Activated naive CD8-positive, alpha-beta T cell treated with anti-CD3 and anti-CD28 coated beads, Interleukin-2, amount 10 ng/mL, durations not matched to agents 7 days and 5 days (primary cell): ENCODE data around the gene ULK1. TPM values are rescaled to one million over a fixed set of nuclear protein-coding genes. Genes with fewer than 3 reads are reported as not detected.
"Not testable (repeated sequence)": the region's sequence is repeated elsewhere in the genome, so short reads cannot be mapped to it uniquely, and the experiment has no call there.

Source experiments
- ATAC-seq: fragments of 150-1000 bp; cut with Tn5 transposase; one replicate; pipeline ENCODE4 v1.10.0; 2021; ENCODE audit warnings: low read depth, moderate library complexity
- POLR2A ChIA-PET: fragments of 350-600 bp; sonication (Branson Sonifier 250); formaldehyde crosslinking; loops from one replicate; lab custom pipeline; 2021; ENCODE audit warnings: antibody characterized with exemption; lab: Charles Lee
- DNase-seq: peaks from one replicate; pipeline ENCODE4 v3.0.0; 2021
- H3K27ac Mint-ChIP-seq: one replicate; pipeline ENCODE4 v1.8.0; 2022; ENCODE audit warnings: mild to moderate bottlenecking, mixed read lengths
- H3K27me3 Mint-ChIP-seq: one replicate; pipeline ENCODE4 v1.8.0; 2022; ENCODE audit warnings: mild to moderate bottlenecking, moderate library complexity, mixed read lengths
- H3K36me3 Mint-ChIP-seq: one replicate; pipeline ENCODE4 v1.8.0; 2021; ENCODE audit warnings: mild to moderate bottlenecking, mixed read lengths
- H3K4me1 Mint-ChIP-seq: one replicate; pipeline ENCODE4 v1.8.0; 2021; ENCODE audit warnings: mixed read lengths
- H3K4me3 Mint-ChIP-seq: one replicate; pipeline ENCODE4 v1.8.0; 2022; ENCODE audit warnings: mild to moderate bottlenecking, moderate library complexity, mixed read lengths
- H3K9me3 Mint-ChIP-seq: one replicate; pipeline ENCODE4 v1.8.0; 2021; ENCODE audit warnings: mixed read lengths
- total RNA-seq, 2 experiments: library from RNA; stranded (reverse); gene quantifications; one replicate each; pipeline ENCODE4 v1.2.3, GENCODE V29; 2021

ULK1 gene
- total RNA-seq, 2 experiments from 2014 or later = 32.6 to 33.2 TPM

GRCh38 chr12:131947482-131948027, 53.1 kb downstream of the ULK1 start:
- Mint-ChIP-seq H3K27me3 (no peaks in the 10 kb centered on the region), H3K36me3 (peaks cover 6% of the 10 kb centered on the region), H3K27ac (peak overlapping the region; percentile 74), H3K9me3 (no peaks in the 10 kb centered on the region), H3K4me1 (peaks cover 20% of the 10 kb centered on the region), H3K4me3 (no peak overlapping the region)
- POLR2A ChIA-PET = no interaction called here
- ATAC-seq = no peak
- DNase-seq = peak; percentile 28

- Mint-ChIP-seq H3K4me1 (peaks cover 25% of the 10 kb centered on the region), H3K27me3 (no peaks in the 10 kb centered on the region), H3K4me3 (peak overlapping the region; percentile 83), H3K9me3 (no peaks in the 10 kb centered on the region), H3K27ac (peak overlapping the region; percentile 87), H3K36me3 (peaks cover 8% of the 10 kb centered on the region)
- DNase-seq (peak; percentile 26), ATAC-seq (no peak)
- POLR2A ChIA-PET = interaction anchor here (4.2 kb wide), 1 partner anchor 18 kb away, joined by 17 read pairs; no protein-coding TSS in a partner anchor
Observed at GRCh38 chr12:131948166-131948712, 53.8 kb downstream of the ULK1 start.

GRCh38 chr12:131948713-131949430, 54.5 kb downstream of the ULK1 start:
- POLR2A ChIA-PET = interaction anchor here (0.7 to 4.2 kb wide), 6 partner anchors 8 to 113 kb away, joined by 3 to 17 read pairs (median 4); no protein-coding TSS in a partner anchor
- not testable (repeated sequence) for ATAC-seq, H3K27me3 Mint-ChIP-seq, H3K36me3 Mint-ChIP-seq, H3K9me3 Mint-ChIP-seq
- Mint-ChIP-seq H3K27ac (peak overlapping the region; percentile 87), H3K4me1 (peaks cover 28% of the 10 kb centered on the region), H3K4me3 (peak overlapping the region; percentile 83)
- DNase-seq = peak; percentile 29

- Mint-ChIP-seq H3K36me3 (peaks cover 5% of the 10 kb centered on the region), H3K4me1 (peaks cover 29% of the 10 kb centered on the region), H3K4me3 (peak within 1 kb of the TSS; percentile 91), H3K9me3 (no peaks in the 10 kb centered on the region), H3K27ac (peak within 1 kb of the TSS; percentile 89), H3K27me3 (no peaks in the 10 kb centered on the region)
- POLR2A ChIA-PET = interaction anchor here (0.6 to 4.2 kb wide), 7 partner anchors 9 to 845 kb away, joined by 3 to 17 read pairs (median 3); no protein-coding TSS in a partner anchor
- ATAC-seq = peak; percentile 95
- peak; percentile 96 for DNase-seq
Observed at GRCh38 chr12:131949431-131950181, 55.2 kb downstream of the ULK1 start, which contains the start of gene EP400. Gene EP400 (plus strand): TSS chr12:131949942. CDS start chr12:131960620, 10,678 bp downstream.

- peaks cover 31% of the 10 kb centered on the region for H3K4me1 Mint-ChIP-seq
Observed at GRCh38 chr12:131950182-131950913, 55.9 kb downstream of the ULK1 start.

GRCh38 chr12:131953810-131954209, 59.4 kb downstream of the ULK1 start:
- DNase-seq, H3K27ac Mint-ChIP-seq, H3K9me3 Mint-ChIP-seq, H3K27me3 Mint-ChIP-seq, H3K4me3 Mint-ChIP-seq, POLR2A ChIA-PET, H3K36me3 Mint-ChIP-seq, ATAC-seq: not testable (repeated sequence)
- H3K4me1 Mint-ChIP-seq = peaks cover 33% of the 10 kb centered on the region

More at GRCh38 chr12:131950182-131950913, 55.9 kb downstream of the ULK1 start:
- peak overlapping the region; percentile 89 for H3K27ac Mint-ChIP-seq
- DNase-seq (no peak), ATAC-seq (peak; percentile 1)
- peaks cover 1% of the 10 kb centered on the region for H3K36me3 Mint-ChIP-seq
- POLR2A ChIA-PET = interaction anchor here (0.6 to 4.2 kb wide), 5 partner anchors 9 to 846 kb away, joined by 3 to 17 read pairs (median 3); no protein-coding TSS in a partner anchor
- H3K9me3 Mint-ChIP-seq = no peaks in the 10 kb centered on the region
- no peaks in the 10 kb centered on the region for H3K27me3 Mint-ChIP-seq
- H3K4me3 Mint-ChIP-seq = peak overlapping the region; percentile 91

- DNase-seq, H3K36me3 Mint-ChIP-seq, H3K9me3 Mint-ChIP-seq, H3K4me3 Mint-ChIP-seq, POLR2A ChIA-PET, H3K27me3 Mint-ChIP-seq, H3K27ac Mint-ChIP-seq, ATAC-seq: not testable (repeated sequence)
- peaks cover 34% of the 10 kb centered on the region for H3K4me1 Mint-ChIP-seq
Observed at GRCh38 chr12:131954460-131954859, 60.0 kb downstream of the ULK1 start.

- no peaks in the 10 kb centered on the region for H3K27me3 Mint-ChIP-seq
- POLR2A ChIA-PET = no interaction called here
- no peak for ATAC-seq
- no peak for DNase-seq
- no peaks in the 10 kb centered on the region for H3K9me3 Mint-ChIP-seq
- H3K4me1 Mint-ChIP-seq = peaks cover 38% of the 10 kb centered on the region
- no peak overlapping the region for H3K4me3 Mint-ChIP-seq
- no peak overlapping the region for H3K27ac Mint-ChIP-seq
- peaks cover 7% of the 10 kb centered on the region for H3K36me3 Mint-ChIP-seq
Observed at GRCh38 chr12:131959116-131959515, 64.7 kb downstream of the ULK1 start.

GRCh38 chr12:131959641-131960589, 65.5 kb downstream of the ULK1 start:
- peak overlapping the region; percentile 28 for H3K27ac Mint-ChIP-seq
- no peaks in the 10 kb centered on the region for H3K27me3 Mint-ChIP-seq
- H3K36me3 Mint-ChIP-seq = peaks cover 7% of the 10 kb centered on the region
- peaks cover 38% of the 10 kb centered on the region for H3K4me1 Mint-ChIP-seq
- DNase-seq (no peak), ATAC-seq (no peak)
- POLR2A ChIA-PET = no interaction called here
- no peak overlapping the region for H3K4me3 Mint-ChIP-seq
- no peaks in the 10 kb centered on the region for H3K9me3 Mint-ChIP-seq

- peaks cover 39% of the 10 kb centered on the region for H3K4me1 Mint-ChIP-seq
- ATAC-seq, H3K27ac Mint-ChIP-seq: not testable (repeated sequence)
Observed at GRCh38 chr12:131960590-131961325, 66.3 kb downstream of the ULK1 start.

GRCh38 chr12:131961328-131961727, 66.9 kb downstream of the ULK1 start:
- H3K9me3 Mint-ChIP-seq, H3K36me3 Mint-ChIP-seq, POLR2A ChIA-PET, DNase-seq, ATAC-seq, H3K4me3 Mint-ChIP-seq, H3K27ac Mint-ChIP-seq, H3K27me3 Mint-ChIP-seq: not testable (repeated sequence)
- H3K4me1 Mint-ChIP-seq = peaks cover 33% of the 10 kb centered on the region

More at GRCh38 chr12:131960590-131961325, 66.3 kb downstream of the ULK1 start:
- POLR2A ChIA-PET, H3K27me3 Mint-ChIP-seq, H3K9me3 Mint-ChIP-seq, H3K36me3 Mint-ChIP-seq, DNase-seq, H3K4me3 Mint-ChIP-seq: not testable (repeated sequence)
